Astrocyte of the spinal cord (primary cell): Measurements from ENCODE around the gene CNGA1.

Experiments used
- DNase-seq: peaks from one replicate; pipeline ENCODE4 v3.0.0; 2011; ENCODE audit warnings: low read depth, low spot score
- H3K4me3 ChIP-seq: 2 replicates; pipeline ENCODE4 v1.5.1; 2011; ENCODE audit warnings: low read depth, mild to moderate bottlenecking, low read length, moderate library complexity
- in situ Hi-C: cut with HindIII; loops from 2 replicates; pipeline ENCODE4 v1.10.0; 2017; ENCODE audit warnings: low sequenced_read_pairs
- TF ChIP-seq, protein P1 (sequence below): IDR thresholded peaks from 2 replicates; pipeline ENCODE4 v1.5.1; 2012; ENCODE audit warnings: low read depth, mild to moderate bottlenecking, low read length, inconsistent platforms

The CNGA1 gene

DNA sequence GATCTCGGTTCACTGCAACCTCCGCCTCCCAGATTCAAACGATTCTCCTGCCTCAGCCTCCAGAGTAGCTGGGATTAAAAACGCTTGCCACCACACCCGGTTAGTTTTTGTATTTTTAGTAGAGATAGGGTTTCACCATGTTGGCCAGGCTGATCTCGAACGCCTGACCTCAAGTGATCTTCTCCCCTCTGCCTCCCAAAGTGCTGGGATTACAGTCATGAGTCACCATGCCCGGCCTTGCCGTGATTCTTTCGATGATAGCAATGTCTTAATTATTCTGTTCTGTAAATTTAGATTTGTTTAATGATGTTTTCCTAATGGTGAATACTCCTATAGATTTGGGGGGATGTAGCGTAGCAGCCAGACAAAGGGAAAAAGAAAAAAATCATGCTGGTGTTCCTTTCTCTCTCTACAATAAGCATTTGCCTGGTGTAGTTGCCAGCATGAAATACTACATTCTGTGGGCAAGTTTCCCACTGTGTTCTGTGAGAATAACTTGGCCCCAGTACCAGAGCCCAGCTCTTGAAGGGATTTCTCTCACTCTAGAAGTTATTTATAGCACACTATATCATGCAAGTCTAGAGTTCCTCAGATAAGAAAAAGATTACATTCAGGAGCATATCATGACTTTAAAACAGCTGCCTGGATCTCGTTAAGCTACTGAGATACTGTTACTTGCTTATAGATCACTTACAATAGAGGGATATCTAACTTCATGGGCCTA is 15.5 kb upstream of the CNGA1 start:
- DNase-seq: peak; percentile 61
- H3K4me3 ChIP-seq: no peak overlapping the region
- TF ChIP-seq, protein P1, sequence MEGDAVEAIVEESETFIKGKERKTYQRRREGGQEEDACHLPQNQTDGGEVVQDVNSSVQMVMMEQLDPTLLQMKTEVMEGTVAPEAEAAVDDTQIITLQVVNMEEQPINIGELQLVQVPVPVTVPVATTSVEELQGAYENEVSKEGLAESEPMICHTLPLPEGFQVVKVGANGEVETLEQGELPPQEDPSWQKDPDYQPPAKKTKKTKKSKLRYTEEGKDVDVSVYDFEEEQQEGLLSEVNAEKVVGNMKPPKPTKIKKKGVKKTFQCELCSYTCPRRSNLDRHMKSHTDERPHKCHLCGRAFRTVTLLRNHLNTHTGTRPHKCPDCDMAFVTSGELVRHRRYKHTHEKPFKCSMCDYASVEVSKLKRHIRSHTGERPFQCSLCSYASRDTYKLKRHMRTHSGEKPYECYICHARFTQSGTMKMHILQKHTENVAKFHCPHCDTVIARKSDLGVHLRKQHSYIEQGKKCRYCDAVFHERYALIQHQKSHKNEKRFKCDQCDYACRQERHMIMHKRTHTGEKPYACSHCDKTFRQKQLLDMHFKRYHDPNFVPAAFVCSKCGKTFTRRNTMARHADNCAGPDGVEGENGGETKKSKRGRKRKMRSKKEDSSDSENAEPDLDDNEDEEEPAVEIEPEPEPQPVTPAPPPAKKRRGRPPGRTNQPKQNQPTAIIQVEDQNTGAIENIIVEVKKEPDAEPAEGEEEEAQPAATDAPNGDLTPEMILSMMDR: no peak
- in situ Hi-C loops: no loop called here

GRCh38 chr4:48030470-48030869 is 14.0 kb upstream of the CNGA1 start:
- TF ChIP-seq, protein P1: no peak
- DNase-seq: no peak
- in situ Hi-C loops: no loop called here
- H3K4me3 ChIP-seq: no peak overlapping the region

GRCh38 chr4:48028696-48029095 is 12.2 kb upstream of the CNGA1 start:
- no peak overlapping the region for H3K4me3 ChIP-seq
- TF ChIP-seq, protein P1: no peak
- in situ Hi-C loops: no loop called here
- no peak for DNase-seq

- in situ Hi-C loops: no loop called here
- no peak for DNase-seq
- TF ChIP-seq, protein P1: no peak
Measured at GRCh38 chr4:48027653-48028052, 11.2 kb upstream of the CNGA1 start.

GRCh38 chr4:48025005-48025404 is 8.5 kb upstream of the CNGA1 start:
- peak; percentile 20 for DNase-seq
- TF ChIP-seq, protein P1: no peak
- H3K4me3 ChIP-seq: no peak overlapping the region
- in situ Hi-C loops: no loop called here

More at GRCh38 chr4:48027653-48028052, 11.2 kb upstream of the CNGA1 start:
- no peak overlapping the region for H3K4me3 ChIP-seq

- no peak for DNase-seq
- no peak overlapping the region for H3K4me3 ChIP-seq
- in situ Hi-C loops: no loop called here
- TF ChIP-seq, protein P1: no peak
Measured at GRCh38 chr4:48024522-48024921, 8.0 kb upstream of the CNGA1 start.
